Activated T-cell treated with anti-CD3 and anti-CD28 coated beads, Interleukin-2, amount 50 U/mL, for 48 hours (primary cell): ENCODE results near the gene TM4SF1.
"Not testable (repeated sequence)": the region's sequence is repeated elsewhere in the genome, so short reads cannot be mapped to it uniquely, and the experiment has no call there.

Source experiments
- DNase-seq, 2 experiments: peaks; one replicate each; pipeline ENCODE4 v3.0.0-alpha.2; 2020

TM4SF1 gene

DNA sequence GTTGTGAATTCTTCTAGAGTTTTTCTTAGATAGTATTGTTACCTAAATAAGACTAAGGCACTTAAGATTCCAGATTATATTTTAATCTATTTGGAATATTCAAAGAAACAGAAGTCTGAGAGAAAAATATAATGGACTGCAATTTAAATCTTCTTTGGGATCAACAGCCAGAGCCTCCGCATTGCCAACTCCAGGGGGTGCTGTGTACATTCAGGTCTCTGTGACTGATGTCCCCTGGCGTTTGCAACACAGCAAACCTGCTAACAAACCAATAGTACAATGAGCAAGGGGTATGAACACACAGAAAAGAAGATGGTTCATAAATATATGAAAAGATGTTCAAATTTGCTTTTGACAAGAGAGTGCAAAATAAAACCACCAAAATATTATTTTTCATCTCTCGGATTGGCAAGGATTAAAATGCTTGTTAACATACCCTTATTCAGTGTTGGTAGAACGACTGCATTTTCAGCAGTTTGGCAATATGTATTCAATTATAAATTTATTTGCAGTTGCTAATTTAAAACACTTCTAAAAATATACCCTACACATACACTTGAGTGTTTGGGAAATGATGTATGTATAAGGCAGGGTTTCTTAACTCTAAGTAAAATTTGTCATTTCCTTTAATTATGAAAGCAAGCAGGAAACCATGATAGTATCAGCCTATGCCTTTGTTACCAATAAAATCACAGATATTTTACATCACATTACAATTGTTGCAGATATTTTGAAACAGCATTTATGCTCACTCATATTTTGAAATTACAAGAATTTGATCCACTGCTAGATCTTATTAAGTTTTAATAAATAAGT, 16.1 kb upstream of the TM4SF1 start:
- DNase-seq, result peak in 1 of 2 experiments; percentile 48

- no peak for DNase-seq
These were observed 14.5 kb upstream of the TM4SF1 start for GRCh38 chr3:149391960-149392359.

GRCh38 chr3:149390772-149391212, 13.3 kb upstream of the TM4SF1 start:
- DNase-seq, result no peak

- DNase-seq, result no peak
These were observed 12.8 kb upstream of the TM4SF1 start for GRCh38 chr3:149390294-149390693.

- DNase-seq, result no peak
These were observed 11.3 kb upstream of the TM4SF1 start for GRCh38 chr3:149388531-149389417.

DNA sequence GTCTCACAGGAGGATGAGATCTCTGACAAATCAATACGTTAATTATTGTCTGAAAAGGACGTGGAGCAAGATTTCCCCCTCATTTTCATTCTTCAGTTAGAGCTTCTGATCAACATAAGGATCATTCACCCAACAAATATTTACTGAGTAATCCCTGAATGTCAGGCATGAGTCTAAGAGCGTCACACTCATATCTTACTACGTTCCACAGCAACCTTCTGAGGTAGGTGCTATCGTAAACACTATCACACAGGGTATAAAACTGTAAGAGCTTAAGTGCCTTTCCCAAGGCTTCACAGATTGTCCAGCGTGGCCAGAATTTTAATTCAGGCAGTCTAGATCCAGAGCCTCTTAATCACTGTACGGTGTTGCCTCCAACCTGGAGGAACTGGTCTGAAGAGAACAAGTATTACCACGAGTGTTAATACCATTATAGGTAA, 10.6 kb upstream of the TM4SF1 start:
- DNase-seq, result no peak

- no peak for DNase-seq
These were observed 8.8 kb upstream of the TM4SF1 start for GRCh38 chr3:149386299-149386606.

GRCh38 chr3:149385617-149386298, 8.3 kb upstream of the TM4SF1 start:
- no peak for DNase-seq

DNA sequence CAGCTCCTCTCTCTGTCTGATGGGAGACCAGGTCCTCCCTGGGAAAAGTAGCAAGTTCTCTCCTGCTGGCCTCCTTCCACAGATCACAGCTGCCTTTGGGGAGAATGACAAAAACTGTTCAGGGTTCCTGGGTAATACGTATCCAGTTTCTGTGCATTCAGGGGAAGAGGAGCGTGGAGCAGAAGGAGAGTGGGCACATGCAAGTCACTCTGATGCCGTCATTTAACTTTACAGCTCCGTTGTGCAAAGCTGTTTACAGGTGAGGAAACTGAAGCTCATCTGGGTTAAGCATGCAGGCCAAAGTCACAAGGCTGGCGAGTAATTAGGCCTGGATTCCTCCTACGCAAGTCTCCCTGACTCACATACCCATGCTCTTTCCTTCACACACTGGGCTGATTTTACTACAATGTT, 7.5 kb upstream of the TM4SF1 start:
- DNase-seq, result no peak

DNA sequence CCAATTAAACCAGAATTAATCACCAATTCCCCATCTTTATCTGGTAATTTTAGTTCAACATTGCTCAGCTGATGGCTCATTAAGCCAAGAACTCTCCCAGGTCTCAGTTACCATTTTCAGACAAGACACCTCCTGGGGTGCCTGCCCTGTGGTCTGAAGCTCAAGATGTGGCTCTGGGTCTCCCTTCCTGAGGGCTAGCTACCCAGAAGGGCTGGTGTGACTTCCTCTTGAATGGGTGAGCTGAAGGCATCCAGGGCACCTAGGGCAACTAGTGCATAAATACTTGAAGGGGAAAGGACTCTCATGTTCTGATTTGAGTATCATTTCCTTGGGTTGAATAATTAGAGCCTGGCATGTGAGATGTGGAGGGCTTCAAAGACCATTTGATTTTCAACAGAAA, 6.7 kb upstream of the TM4SF1 start:
- DNase-seq, result no peak

GRCh38 chr3:149383703-149384102, 6.3 kb upstream of the TM4SF1 start:
- DNase-seq, result no peak

GRCh38 chr3:149382518-149382917, 5.1 kb upstream of the TM4SF1 start:
- no peak for DNase-seq

DNA sequence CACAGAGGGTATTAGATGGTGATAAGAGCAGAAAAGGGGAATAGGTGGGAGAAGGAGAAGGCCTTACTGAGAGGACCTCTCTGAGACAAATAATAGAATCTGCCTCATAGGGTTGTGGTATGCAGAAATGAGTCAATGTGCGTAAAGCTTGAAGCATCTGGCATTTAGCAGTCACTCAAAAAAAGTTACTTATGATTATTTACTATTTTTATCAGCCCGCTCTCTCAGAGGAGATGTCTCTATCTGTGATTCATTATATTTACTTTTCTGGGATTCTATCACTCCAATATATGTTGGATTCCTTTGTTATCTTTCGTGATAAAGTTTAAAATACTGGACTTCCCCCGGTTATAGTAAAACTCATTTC, 4.6 kb upstream of the TM4SF1 start:
- no peak for DNase-seq

DNA sequence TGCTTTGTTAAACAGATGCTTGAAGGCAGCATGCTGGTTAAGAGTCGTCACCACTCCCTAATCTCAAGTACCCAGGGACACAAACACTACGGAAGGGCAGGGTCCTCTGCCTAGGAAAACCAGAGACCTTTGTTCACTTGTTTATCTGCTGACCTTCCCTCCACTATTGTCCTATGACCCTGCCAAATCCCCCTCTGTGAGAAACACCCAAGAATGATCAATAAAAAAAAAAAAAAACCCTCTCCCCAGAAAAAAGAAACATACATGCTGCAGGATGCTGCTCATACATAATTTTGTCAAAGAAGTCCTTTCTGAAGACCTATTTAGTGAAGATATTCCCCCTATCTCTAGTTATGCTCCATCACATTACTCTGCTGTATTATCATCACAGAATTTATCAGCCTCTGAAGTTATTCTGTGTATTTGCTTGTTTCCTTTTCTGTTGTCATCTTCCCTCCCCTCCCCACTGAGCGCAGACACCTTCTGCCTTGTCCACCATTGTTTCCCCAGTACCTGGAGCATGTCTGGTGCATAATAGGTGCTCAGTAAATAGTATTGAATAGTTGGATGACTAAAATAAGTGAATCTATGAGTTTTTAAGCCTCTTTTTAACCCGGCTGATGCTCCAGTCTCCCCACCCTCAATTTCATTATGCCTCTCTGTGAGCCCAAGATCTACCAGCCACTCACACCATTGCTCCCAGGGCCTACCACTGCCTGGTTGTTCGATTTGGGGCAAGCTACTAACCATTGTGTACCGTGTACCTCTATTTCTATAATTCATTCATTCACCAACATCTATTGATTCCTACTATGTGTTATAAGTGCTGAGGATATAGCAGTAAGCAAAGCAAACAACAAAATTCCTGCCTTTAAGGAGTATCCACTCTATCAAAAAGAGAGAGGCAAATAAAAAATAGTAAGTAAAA, 4.0 kb upstream of the TM4SF1 start:
- no peak for DNase-seq

DNA sequence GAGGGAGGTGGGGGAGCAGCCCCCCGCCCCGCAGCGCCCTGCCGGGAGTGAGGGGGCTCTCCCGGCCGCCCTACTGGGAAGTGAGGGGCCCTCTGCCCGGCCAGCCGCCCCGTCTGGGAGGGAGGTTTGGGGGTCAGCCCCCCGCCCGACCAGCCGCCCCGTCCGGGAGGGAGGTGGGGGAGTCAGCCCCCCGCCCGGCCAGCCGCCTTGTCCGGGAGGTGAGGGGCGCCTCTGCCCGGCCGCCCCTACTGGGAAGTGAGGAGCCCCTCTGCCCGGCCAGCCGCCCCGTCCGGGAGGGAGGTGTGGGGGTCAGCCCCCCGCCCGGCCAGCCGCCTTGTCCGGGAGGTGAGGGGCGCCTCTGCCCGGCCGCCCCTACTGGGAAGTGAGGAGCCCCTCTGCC, 2.8 kb upstream of the TM4SF1 start:
- not testable (repeated sequence) for DNase-seq

GRCh38 chr3:149378478-149379309, 1.2 kb upstream of the TM4SF1 start:
- no peak for DNase-seq

DNA sequence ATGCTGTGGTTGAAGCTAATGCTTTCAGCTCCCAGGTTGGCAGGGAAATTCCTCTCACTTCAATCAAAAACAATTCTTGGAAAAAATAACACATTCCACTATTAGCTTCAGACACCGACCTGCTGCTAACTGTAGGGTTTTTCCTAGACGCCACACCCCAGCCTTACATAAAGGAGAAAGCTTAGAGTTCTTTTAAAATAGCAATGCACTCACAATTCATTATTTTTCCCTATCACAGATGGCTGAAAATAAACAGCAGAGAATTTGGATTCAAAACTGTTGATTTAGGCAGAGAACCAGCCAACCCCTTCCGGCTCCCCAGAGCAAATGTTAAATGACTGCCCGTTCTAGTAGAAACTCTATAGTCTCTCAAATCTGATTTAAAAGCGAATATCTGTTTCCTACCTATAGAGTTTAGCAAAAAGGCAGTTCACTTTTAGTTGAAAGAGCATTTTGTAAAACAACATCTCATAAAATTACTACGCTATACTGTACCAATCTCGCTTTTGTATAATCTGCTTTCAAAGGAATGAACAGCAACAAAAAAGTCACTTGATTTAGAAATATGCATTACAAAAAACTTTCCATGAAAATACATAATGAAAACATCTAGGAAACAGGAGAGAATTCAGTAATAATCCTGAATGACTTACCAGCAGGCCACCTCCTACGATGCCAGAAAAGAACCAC, 586 bp downstream of the TM4SF1 start:
- no peak for DNase-seq

DNA sequence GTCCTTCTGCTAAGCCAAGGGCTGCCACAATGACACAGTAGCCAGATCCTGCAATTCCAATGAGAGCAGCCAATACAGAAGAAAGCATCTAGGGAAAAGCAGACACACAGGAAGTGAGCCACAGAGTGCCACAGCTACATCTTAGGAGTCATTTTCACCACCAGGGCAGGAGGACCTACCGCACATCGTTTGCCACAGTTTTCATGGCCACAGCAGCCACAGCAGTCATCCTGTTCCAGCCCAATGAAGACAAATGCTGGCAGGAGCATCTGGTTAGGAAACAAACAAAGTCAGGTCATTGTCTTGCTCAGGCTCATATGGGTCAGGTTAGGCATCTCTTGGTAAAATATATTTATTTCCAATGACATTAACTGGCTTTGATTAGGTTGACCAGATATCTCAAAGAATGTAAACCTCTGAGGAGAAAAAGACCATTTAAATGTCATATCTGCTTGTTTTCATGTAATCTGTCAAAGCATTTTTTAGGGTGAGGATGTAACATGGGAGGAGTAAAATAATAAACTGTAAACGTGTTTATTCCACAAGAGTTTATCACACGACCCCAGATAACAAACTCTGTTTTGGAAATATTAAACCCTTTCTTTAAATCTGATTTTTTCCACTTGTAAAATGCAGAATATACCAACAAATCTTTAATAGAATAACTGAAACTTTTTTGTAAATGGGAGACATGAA, 1.8 kb downstream of the TM4SF1 start:
- no peak for DNase-seq

DNA sequence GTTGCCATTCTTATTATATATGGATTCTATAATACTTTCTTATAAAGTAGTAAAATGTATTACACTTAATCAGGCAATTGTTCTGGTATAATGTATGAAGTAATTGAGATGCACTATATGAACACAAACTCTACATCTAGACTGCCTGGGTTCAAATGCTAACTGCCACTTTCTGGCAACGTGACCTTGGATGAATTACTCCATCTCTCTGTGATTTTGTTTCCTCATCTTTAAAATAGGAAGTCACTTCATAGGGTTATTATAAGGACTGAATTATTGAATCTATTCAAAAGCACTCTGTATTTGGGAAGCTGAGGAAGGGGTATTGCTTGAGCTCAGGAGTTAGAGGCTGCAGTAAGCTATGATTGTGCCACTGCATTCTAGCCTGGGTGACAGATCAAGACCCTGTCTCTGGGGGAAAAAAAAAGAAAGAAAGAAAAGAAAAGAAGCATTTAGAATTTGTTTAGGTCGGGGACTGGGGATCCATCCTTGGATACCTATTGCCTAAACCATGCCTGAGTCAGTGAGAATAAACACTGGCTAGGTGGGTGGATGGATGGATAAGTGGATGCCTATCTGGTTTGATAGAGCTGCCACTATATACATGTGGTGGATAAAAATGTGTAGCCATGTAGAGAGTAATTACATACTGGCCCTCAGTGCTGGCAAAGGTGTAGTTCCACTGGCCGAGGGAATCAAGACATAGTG, 2.5 kb downstream of the TM4SF1 start:
- no peak for DNase-seq

GRCh38 chr3:149374391-149374790, 3.1 kb downstream of the TM4SF1 start:
- no peak for DNase-seq
